ENCODE results near the gene SDHAF3.
"Not testable (repeated sequence)": the region's sequence is repeated elsewhere in the genome, so short reads cannot be mapped to it uniquely, and the experiment has no call there.

SDHAF3 gene

GRCh38 chr7:97117372-97118188, at the start of gene SDHAF3:
Gene SDHAF3 (plus strand): TSS chr7:97117698. CDS start chr7:97117724, 26 bp downstream.
- peak; percentile 97 for DNase-seq (ENCODE audit: low read depth in 2 of 2)

DNA sequence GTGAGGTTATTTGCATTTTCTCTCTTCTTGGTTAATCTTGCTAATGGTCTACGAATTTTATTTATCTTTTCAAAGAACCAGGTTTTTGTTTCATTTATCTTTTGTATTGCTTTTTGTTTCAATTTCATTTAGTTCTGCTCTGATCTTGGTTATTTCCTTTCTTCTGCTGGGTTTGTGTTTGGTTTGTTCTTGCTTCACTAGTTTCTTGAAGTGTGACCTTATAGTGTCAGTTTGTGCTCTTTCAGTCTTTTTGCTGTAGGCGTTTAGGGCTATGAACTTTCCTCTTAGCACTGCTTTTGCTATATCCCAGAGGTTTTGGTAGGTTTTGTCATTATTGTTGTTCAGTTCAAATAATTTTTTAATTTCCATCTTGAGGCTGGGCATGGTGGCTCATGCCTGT, 45.5 kb upstream of the SDHAF3 start:
- DNase-seq (ENCODE audit: low read depth in 2 of 2): not testable (repeated sequence)

DNA sequence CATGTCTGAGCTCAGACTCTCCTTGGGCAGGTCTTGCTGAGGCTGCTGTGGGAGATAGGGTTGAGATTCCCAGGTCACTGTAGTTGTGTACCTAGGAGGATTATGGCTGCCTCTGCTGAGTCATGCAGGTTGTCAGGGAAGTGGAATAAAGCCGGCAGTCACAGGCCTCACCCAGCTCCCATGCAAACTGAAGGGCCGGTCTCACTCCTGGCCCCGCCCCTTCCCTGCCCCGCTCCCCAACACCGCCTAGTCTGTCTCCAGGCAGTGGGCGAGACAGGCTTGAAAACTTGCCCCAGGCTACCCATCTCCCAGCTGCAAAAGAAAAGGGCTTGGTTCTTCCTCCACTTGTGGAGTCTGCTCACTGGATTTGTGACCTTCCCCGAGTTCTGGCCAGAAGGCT, 41.6 kb upstream of the SDHAF3 start:
- no peak for DNase-seq (ENCODE audit: low read depth in 2 of 2)

DNA sequence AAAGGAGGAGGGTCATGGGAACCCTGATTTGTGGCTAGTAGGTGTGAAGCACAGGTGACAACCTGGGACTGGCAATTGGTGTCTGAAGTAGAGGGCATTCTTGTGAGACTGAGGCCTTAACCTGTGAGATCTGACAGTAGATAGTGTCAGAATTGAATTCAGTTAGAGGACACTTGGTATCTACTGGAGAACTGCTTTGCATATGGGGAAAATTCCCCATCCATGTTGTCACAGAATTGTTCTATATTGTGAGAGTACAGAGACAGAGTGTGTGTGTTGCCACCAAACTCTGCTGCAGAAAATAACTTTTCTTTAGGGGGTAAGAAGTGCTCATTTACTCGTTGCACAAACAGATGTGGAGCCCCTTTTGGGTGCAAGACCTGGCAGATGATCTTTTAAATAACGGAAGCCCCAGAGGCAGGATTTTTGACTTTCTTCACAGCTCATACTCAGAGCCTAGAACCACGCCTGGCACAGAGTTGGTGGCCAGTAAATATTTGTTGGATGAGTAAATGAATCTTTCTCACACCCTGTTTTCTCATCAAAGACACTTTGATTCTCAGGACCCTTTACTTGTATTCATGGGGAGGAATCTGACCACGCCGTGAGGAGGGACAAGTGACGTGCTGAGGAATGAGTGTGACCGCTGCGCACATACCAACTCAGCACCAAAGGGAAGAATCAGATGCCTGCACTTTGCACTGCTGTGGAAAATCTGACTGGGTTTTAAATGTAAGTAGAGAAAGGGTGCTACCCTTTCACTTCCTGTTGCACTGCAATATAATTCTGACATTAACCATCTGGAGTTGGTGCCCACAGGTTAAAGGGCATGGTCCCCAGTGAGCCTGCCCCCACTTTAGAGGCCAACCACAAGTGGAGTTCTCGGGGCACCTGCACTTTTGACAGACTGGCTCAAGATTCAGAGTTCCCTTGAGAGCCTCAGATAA, 39.2 kb upstream of the SDHAF3 start:
- DNase-seq (ENCODE audit: low read depth in 2 of 2): no peak

- DNase-seq (ENCODE audit: low read depth in 2 of 2): no peak
Observed at GRCh38 chr7:97079300-97079699, 38.2 kb upstream of the SDHAF3 start.

- DNase-seq (ENCODE audit: low read depth in 2 of 2): no peak
Observed at GRCh38 chr7:97081521-97082300, 35.8 kb upstream of the SDHAF3 start.

DNA sequence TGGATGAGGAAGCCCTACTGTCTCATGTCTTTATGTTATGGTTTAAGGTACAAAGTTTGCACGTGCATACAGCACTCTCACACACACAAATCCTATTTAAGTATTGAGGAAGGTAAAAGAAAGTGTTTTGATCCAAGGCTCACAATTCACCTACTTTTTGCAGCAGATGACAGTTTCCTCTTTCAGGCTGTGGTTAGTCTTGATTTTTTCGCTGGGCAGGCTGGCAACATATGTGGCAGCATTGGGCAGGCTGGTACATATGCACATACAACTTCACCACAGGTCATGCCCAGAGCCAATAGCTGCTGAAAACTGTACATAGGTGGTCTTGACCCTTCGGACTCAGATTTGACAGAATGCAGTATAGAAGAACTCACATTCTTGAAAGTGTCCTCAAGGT, 29.1 kb upstream of the SDHAF3 start:
- DNase-seq (ENCODE audit: low read depth in 2 of 2): no peak

DNA sequence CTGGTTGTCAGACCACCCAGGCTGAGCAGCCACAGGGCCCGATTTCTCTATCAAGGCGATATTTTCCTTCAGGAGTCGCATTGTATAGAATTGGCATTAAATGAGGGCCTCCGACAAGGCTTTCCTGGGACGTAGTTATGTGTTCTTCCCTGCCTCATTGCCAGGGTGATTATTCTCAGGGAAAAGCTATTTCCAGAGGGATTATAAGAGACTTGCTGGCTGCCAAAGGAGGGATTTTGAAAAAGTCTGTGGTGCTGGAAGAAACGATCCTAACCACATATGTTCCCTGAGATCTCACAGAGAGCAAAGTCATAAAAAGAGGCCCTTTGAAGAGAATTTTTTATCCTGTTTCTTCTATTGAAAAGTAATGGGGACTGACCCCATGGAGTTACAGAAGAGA, 27.7 kb upstream of the SDHAF3 start:
- no peak for DNase-seq (ENCODE audit: low read depth in 2 of 2)

DNA sequence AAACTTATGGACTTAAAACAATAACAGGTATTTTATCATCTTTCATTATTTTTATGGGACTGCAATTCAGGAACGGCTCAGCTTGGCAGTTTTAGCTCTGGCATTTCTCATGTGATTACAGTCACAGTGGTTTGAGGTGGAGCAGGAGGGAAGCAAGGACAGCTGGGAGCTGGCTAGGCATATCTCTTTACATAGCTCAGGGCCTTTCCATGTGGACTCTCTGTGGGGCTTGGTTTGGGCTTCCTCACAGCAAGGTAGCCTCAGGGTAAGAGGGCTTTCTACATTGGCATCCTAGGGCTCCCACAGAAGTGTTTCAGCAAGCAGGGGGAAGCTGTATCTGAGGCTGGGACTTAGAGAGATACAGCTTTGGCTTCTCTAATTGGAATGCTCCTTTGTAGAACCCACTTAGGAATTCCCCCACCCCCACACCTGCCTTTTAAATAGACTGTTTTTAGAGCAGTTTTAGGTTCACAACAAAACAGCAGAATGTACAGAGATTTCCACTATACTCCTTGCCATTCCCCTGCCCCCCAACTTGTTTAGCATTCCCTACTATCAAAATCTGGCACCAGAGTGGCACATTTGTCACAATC, 26.6 kb upstream of the SDHAF3 start:
- no peak for DNase-seq (ENCODE audit: low read depth in 2 of 2)

GRCh38 chr7:97094284-97094930, 23.1 kb upstream of the SDHAF3 start:
- no peak for DNase-seq (ENCODE audit: low read depth in 2 of 2)

- DNase-seq (ENCODE audit: low read depth in 2 of 2): no peak
Observed at GRCh38 chr7:97096037-97096436, 21.5 kb upstream of the SDHAF3 start.

DNA sequence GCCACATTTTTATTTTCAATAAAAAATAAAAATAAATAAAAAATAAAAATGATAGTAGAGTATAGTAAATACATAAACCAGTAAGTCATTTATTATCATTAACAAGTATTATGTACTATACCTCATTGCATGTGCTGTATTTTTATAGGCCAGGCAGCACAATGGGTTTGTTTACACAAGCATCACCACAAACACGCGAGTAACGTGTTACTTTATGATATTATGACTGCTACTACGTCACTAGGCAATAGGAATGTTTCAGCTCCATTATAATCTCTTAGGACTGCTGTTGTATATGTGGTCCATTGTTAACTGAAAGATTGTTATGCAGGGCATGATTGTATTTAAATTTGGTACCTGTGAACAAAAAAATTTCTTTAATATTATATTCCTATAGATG, 20.8 kb upstream of the SDHAF3 start:
- DNase-seq (ENCODE audit: low read depth in 2 of 2): no peak

DNA sequence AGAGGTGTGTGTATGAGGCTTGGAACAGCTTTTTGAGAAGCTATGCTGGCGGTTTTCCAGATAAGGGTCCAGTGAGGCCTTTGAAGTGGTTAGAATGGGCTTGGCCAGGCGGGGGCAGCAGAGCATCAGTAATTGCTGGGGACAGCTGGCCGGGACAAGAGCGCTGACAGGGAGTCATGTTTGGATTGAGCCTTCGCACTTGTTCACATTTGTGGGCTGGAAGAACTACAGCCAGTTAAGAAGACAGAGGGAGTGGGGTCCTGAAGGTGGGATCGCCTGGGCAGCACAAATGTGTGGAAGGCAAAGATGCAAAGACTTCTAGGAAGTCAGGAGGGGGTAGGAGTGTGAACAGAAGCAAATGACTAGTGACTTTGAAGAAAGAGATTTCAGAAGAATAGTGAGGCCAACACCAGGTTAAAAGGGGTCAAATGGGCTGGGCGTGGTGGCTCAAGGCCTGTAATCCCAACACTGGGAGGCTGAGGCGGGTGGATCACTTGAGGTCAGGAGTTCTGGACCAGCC, 12.7 kb upstream of the SDHAF3 start:
- peak; percentile 23 to 26 for DNase-seq (ENCODE audit: low read depth in 2 of 2)

GRCh38 chr7:97107192-97107800, 10.2 kb upstream of the SDHAF3 start:
- no peak for DNase-seq (ENCODE audit: low read depth in 2 of 2)

DNA sequence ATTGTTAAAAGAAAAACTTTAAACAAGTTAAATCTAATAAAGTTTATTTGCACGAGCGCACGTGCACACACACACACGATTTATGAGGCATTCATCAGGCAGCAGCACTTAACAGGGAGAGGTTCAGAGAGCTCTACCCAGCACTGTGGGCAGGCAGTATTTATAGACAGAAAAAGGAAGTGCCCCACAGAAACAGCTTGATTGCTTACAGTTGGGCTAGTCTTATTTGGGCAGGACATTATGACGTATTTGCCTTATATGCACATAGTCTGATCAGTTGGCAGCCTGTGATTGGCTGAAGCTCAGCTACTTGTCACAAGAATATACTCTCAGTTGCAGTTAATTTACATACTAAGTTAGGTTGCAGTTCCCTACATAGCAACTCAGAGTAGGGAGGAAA, 1.2 kb upstream of the SDHAF3 start:
- no peak for DNase-seq (ENCODE audit: low read depth in 2 of 2)

DNA sequence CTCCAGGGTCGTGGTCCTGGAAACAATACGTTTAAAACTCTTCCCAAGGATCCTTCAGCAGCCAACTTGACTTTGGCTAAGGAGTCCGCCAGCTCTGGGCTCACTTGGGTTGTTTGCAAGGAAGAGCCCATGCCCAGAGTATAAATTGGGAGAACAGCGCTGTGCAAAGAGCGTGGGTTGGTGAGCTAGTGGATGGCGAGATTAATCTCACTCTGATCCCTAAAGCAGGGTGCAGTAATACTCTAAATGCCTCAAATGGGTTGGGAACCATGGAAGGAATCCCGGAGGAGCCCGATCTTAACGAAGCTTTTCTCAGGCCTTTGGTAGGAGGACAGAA, 495 bp upstream of the SDHAF3 start:
- DNase-seq (ENCODE audit: low read depth in 2 of 2): no peak

- no peak for DNase-seq (ENCODE audit: low read depth in 2 of 2)
Observed at GRCh38 chr7:97118306-97118917, 914 bp downstream of the SDHAF3 start.

DNA sequence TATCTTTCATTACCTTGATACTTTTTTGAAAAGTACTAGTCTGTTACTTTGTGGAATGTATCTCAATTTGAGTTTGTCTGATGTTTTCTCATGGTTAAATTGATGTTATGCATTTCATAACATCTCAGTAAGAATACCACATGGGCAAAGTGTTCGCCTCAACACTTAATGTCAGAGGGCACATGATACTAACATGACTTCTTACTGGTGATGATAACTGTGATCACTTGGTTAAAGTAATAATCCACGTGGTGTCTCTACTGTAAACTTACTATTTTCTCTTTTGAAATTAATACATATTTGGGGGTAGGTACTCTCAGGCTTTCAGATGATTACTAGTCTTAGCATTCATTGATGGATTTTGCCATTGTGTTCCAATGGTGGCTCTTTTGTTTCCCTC, 2.2 kb downstream of the SDHAF3 start:
- DNase-seq (ENCODE audit: low read depth in 2 of 2): no peak

- DNase-seq (ENCODE audit: low read depth in 2 of 2): no peak
Observed at GRCh38 chr7:97120713-97121457, 3.4 kb downstream of the SDHAF3 start.
